Stomach (tissue), 9 donors: ENCODE results near the gene GFER. TPM values are rescaled to one million over a fixed set of nuclear protein-coding genes. Genes with fewer than 3 reads are reported as not detected.

Experiments
- DNase-seq, 2 donors: peaks; one replicate each; pipeline versions ENCODE4 v3.0.0 to v3.0.0-alpha.2; 2013 to 2019
- H3K27ac ChIP-seq, 5 donors: fragments of 200-600 bp in 4 of 5; sonication (generic) in 4 of 5; one replicate each; pipeline ENCODE4 v1.5.1; 2013 to 2019; ENCODE audit warnings: mild to moderate bottlenecking in 1 of 5, moderate library complexity in 1 of 5
- H3K27me3 ChIP-seq, 3 donors: fragments of 200-600 bp; sonication (generic); one replicate each; pipeline ENCODE4 v1.5.1; 2017 to 2019; ENCODE audit warnings: mixed run types in 1 of 3
- H3K36me3 ChIP-seq, 4 donors: fragments of 200-600 bp; sonication (generic); 1 replicate in 3 of 4; 2 replicates in 1 of 4; pipeline ENCODE4 v1.5.1; 2016 to 2019
- H3K4me1 ChIP-seq, 4 donors: fragments of 200-600 bp; sonication (generic); one replicate each; pipeline ENCODE4 v1.5.1; 2016 to 2019
- H3K4me3 ChIP-seq, 4 donors: fragments of 200-600 bp; sonication (generic) in 3 of 4; one replicate each; pipeline ENCODE4 v1.5.1; 2016 to 2019; ENCODE audit warnings: mild to moderate bottlenecking in 1 of 4
- H3K9me3 ChIP-seq, 4 donors: fragments of 200-600 bp; sonication (generic); one replicate each; pipeline ENCODE4 v1.5.1; 2016 to 2019
- CTCF ChIP-seq, 7 experiments: fragments of 450-650 bp in 4 of 7; fragments of 200-600 bp in 3 of 7; sonication (generic) in 3 of 7; IDR thresholded peaks; one replicate each; pipeline ENCODE4 v1.5.1; 2016 to 2019; ENCODE audit warnings: antibody characterized with exemption in 7 of 7, control low read depth in 2 of 7, mild to moderate bottlenecking in 1 of 7
- EP300 ChIP-seq: sonication (generic); formaldehyde crosslinking; IDR thresholded peaks from one replicate; pipeline ENCODE4 v1.6.1; 2017; ENCODE audit warnings: antibody characterized with exemption
- POLR2A ChIP-seq, 4 donors: fragments of 450-650 bp; IDR thresholded peaks; one replicate each; pipeline ENCODE4 v1.6.1; 2016; ENCODE audit warnings: antibody characterized with exemption in 4 of 4, control low read depth in 2 of 4, mild to moderate bottlenecking in 1 of 4, moderate library complexity in 1 of 4
- POLR2AphosphoS5 ChIP-seq, 3 donors: sonication (generic); formaldehyde crosslinking; IDR thresholded peaks; one replicate each; pipeline ENCODE4 v1.6.1; 2016; ENCODE audit warnings: antibody characterized with exemption in 3 of 3
- WGBS, 5 donors: extraction: QIAGEN DNeasy Blood & Tissue Kit in 3 of 5; methylation state at CpG; one replicate each; pipeline versions ENCODE4 v1.1.5 to v1.1.7; 2013 to 2018; 5-methylcytosine and 5-hydroxymethylcytosine counted together
- intact Hi-C: fragments of 100-400 bp; cut with DNase I; formaldehyde crosslinking; loops from one replicate; pipeline ENCODE4 v1.15.1; 2023; ENCODE audit warnings: low total_unique reads
- polyA plus RNA-seq, 3 donors: library from polyadenylated mRNA; stranded (reverse); fragments of 200-250 nt; gene quantifications; one replicate each; pipeline ENCODE4 v1.2.3, GENCODE V29; 2013
- total RNA-seq, 5 donors: library from RNA; depleted of rRNA; stranded (reverse); fragments of >200 nt; gene quantifications; one replicate each; pipeline versions ENCODE4 v1.1.0 to v1.2.3, GENCODE V29; 2014 to 2016
- donor health status: healthy with polysubstance abuse.
- donor health status: Bipolar disorder and iron deficiency.
- donor health status: healthy.

GFER gene
- total and polyA plus RNA-seq, 8 donors, result 3.1 to 313 (median 33.6) TPM

- Histone ChIP-seq H3K9me3 (no peaks in the 10 kb centered on the region), H3K27ac (peak overlapping the region; percentile 72 to 95 (median 85)), H3K4me1 (peaks cover 48 to 81% (median 71%) of the 10 kb centered on the region in 4 donors), H3K27me3 (peaks cover 0 to 13% (median 0%) of the 10 kb centered on the region in 3 donors), H3K36me3 (peaks cover 4 to 27% (median 15%) of the 10 kb centered on the region in 4 donors), H3K4me3 (peak overlapping the region; percentile 72 to 92 (median 78))
- no peak for TF ChIP-seq EP300
- no peak for TF ChIP-seq POLR2A (IDR thresholded peaks at IDR 0.05)
- DNase-seq, result peak in 1 of 2 donors; percentile 66
- intact Hi-C loops, result loop anchor here (10.0 kb wide), 1 partner anchor 57 kb away; no protein-coding TSS in a partner anchor
- 2 to 26% (median 5%) methylated on average over 6 to 76 of the region's 76 CpGs for WGBS, 5 donors
Measured at GRCh38 chr16:2027024-2028010, 43.3 kb downstream of the GFER start.

- WGBS, 5 donors, result 15 to 56% (median 30%) methylated on average over 2 to 3 of the region's 3 CpGs
- peak overlapping the region; percentile 72 to 95 (median 85) for H3K27ac ChIP-seq
- DNase-seq, result peak in 1 of 2 donors; percentile 16
Measured at GRCh38 chr16:2028146-2028545, 44.2 kb downstream of the GFER start.

GRCh38 chr16:2028620-2029220 lies 44.7 kb downstream of the GFER start:
- intact Hi-C loops, result loop anchor here (10.0 kb wide), 1 partner anchor 56 kb away; no protein-coding TSS in a partner anchor
- TF ChIP-seq POLR2AphosphoS5 (IDR thresholded peaks at IDR 0.05) (no peak), CTCF (IDR thresholded peaks at IDR 0.05) (no peak), POLR2A (IDR thresholded peaks at IDR 0.05) (no peak), EP300 (no peak)
- peak in 1 of 2 donors; percentile 56 for DNase-seq
- Histone ChIP-seq H3K4me1 (peaks cover 51 to 81% (median 71%) of the 10 kb centered on the region in 4 donors), H3K4me3 (peak overlapping the region; percentile 11 to 92 (median 78)), H3K9me3 (no peaks in the 10 kb centered on the region), H3K36me3 (peaks cover 4 to 27% (median 15%) of the 10 kb centered on the region in 4 donors), H3K27ac (peak overlapping the region in 4 of 5 donors; percentile 81 to 95 (median 88)), H3K27me3 (peaks cover 0 to 7% (median 0%) of the 10 kb centered on the region in 3 donors)
- WGBS, 5 donors, result 47 to 66% (median 49%) methylated on average over 13 to 18 of the region's 18 CpGs

More at GRCh38 chr16:2028146-2028545, 44.2 kb downstream of the GFER start:
- intact Hi-C loops, result loop anchor here (10.0 kb wide), 1 partner anchor 57 kb away; no protein-coding TSS in a partner anchor
- Histone ChIP-seq H3K4me3 (peak overlapping the region; percentile 72 to 92 (median 78)), H3K4me1 (peaks cover 50 to 81% (median 71%) of the 10 kb centered on the region in 4 donors), H3K27me3 (peaks cover 0 to 7% (median 0%) of the 10 kb centered on the region in 3 donors), H3K36me3 (peaks cover 4 to 27% (median 15%) of the 10 kb centered on the region in 4 donors), H3K9me3 (no peaks in the 10 kb centered on the region)
- TF ChIP-seq EP300 (no peak), POLR2AphosphoS5 (IDR thresholded peaks at IDR 0.05) (no peak), POLR2A (IDR thresholded peaks at IDR 0.05) (no peak), CTCF (IDR thresholded peaks at IDR 0.05) (no peak)

- Histone ChIP-seq H3K36me3 (peaks cover 4 to 27% (median 15%) of the 10 kb centered on the region in 4 donors), H3K4me1 (peaks cover 54 to 80% (median 72%) of the 10 kb centered on the region in 4 donors), H3K9me3 (no peaks in the 10 kb centered on the region), H3K27ac (peak overlapping the region in 3 of 5 donors; percentile 88 to 95 (median 92)), H3K4me3 (peak overlapping the region; percentile 11 to 92 (median 78)), H3K27me3 (peaks cover 0 to 7% (median 0%) of the 10 kb centered on the region in 3 donors)
- TF ChIP-seq POLR2A (IDR thresholded peaks at IDR 0.05) (no peak), POLR2AphosphoS5 (IDR thresholded peaks at IDR 0.05) (no peak)
- WGBS, 5 donors, result 65 to 83% (median 73%) methylated on average over 3 to 22 of the region's 22 CpGs
- DNase-seq, result peak in 1 of 2 donors; percentile 10
- intact Hi-C loops, result loop anchor here (10.0 kb wide), 1 partner anchor 55 kb away; no protein-coding TSS in a partner anchor
Measured at GRCh38 chr16:2029350-2029749, 45.4 kb downstream of the GFER start.
